Left kidney (tissue), 2 donors: ENCODE results near the gene MRPL16. TPM values are rescaled to one million over a fixed set of nuclear protein-coding genes. Genes with fewer than 3 reads are reported as not detected.
"Not testable (repeated sequence)": the region's sequence is repeated elsewhere in the genome, so short reads cannot be mapped to it uniquely, and the experiment has no call there.

Source experiments
- DNase-seq: peaks from one replicate; pipeline ENCODE4 v3.0.0-alpha.2; 2013
- polyA plus RNA-seq: library from polyadenylated mRNA; unstranded; fragments of 120-200 nt; gene quantifications from one replicate; pipeline ENCODE4 v1.2.1, GENCODE V29; 2013; ENCODE audit not compliant: insufficient read length

Gene MRPL16
- polyA plus RNA-seq, 1 donor = 60.4 TPM

DNA sequence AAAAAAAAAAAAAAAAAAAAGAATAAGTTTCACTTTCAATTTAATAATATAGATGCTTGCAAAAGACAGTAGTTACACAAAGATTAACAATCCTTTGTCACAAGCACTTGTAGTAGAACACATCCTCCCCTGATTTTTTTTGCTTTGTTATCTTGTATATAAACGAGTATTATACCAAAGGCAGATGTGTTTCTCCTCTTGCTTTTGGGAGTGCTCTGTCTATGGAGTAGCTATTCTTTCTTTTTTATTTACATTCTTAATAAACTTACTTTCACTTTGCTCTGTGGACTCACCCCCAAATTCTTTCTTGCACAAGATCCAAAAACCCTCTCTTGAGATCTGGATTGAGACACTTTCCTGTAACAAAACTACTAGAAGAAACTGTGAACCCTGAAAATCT, 3.4 kb upstream of the MRPL16 start:
- DNase-seq = no peak

DNA sequence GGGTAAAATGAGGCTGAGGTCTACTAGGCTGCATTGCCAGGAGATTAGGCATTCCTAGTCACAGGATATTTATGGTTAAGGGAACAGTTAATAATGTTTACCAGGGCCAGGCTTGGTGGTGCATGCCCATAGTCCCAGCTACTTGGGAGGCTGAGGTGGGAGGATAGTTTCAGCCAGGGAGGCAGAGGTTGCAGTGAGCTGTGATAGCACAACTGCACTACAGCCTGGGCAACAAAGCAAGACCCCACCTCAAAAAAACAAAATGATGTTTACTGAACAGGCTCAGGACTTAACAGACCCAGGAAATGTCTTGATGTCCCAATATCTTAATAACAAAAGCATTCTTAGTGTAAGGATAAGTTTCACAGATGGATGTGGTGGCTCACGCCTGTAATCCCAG, 2.8 kb upstream of the MRPL16 start:
- DNase-seq = no peak

DNA sequence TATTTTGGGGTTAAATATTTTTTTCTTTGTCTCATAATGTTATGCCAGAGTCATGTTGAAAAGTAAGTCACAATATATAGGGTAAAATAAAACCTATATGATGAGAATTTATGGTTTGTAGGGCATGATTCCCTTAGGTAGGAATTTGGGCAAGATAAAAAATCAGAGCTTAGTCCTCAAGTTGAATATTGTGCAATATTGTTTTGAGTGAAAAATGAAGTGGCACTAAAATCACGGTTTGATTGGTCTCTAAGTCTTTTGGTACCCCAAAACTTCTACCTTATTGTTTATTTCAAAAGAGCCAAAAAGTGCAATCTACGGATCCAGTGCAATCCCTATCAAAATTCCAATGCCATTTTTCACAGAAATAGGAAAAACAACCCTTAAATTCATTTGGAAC, 1.6 kb upstream of the MRPL16 start:
- DNase-seq = no peak

DNA sequence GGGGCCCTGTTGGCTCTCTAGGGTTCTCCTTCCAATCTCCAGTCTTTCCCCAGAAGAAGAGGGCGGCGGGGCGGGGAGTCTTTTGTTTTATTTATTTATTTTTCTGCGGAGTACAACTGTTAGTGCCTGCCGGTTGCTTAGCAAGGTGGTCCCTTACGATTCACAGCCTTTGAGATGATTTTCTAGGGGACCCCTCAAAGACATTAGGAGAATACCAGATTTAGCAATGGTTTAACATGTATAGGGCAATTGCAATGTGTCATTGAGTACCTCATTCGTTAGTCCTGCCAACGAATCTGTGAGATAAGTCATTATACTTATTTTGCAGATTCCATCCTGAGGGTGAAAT, 307 bp upstream of the MRPL16 start:
- DNase-seq = no peak

DNA sequence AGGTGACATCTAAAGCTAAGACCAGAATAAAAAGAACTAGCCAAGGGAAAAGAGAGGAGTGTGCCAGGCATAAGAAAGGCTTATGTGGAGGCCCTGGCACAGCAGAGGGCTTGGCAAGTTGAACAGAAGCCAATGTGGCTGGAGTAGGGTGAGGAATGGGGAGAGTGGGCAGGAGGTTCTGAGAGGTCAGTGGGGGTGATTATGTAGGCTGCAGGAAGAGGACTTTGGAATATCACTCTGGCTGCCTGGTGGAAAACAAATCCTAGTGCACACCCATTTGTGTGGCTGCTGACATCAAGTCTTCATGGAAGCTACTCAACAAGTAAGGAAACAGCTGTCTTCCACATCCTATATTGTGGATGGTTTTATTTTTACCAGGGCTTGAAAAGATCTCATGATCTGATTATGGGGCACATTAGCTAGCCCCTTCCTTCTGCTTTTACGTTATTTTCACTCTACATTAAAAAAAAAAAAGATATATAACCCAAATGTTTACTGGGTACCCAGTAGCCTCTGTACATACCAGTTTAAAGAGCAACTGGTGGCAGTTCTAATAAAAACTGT, 3.4 kb downstream of the MRPL16 start:
- no peak for DNase-seq

DNA sequence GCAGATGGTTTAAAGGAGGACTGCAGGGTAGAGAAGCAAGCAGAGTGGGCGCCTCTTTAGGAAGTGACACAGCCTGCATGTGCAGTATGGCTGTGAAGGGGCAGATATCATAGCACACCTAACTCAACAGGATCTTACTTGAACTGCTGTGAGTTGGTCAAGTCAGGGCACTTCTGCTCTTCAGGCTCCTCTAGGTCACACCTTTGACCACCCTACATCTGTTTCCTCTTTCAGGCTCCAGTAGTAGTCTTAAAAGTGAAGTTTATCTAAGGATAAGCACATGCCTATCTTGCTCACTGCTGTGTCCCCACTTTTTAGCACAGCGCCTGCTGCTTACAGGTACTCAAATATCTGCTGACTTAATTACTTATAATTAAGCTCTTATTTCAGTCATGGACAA, 6.5 kb downstream of the MRPL16 start:
- no peak for DNase-seq

DNA sequence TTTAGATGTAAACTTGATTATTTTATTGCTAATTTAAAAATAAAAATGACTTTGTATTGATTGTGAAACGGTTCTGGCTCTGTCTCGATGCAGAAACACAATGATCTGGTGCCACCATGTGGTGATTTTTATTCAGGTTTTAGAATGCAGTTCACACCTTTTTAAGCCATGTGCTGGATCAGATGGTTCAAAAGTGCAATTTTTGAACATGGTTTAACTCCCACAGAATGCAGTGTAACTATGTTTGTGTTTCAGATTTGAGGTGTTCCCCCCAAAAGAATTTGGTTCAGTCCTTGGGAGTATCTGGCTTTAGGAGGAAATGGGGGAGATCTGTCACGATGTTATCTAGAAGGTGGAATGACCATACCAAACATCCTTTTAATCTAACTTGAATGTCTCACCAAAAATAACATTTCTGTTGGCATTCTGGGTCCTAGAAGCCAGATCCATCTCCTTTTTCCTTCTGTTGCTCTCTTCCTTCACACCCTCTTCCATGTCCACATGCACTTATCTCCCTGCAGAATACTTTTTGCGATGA, 7.9 kb downstream of the MRPL16 start:
- peak; percentile 31 for DNase-seq

DNA sequence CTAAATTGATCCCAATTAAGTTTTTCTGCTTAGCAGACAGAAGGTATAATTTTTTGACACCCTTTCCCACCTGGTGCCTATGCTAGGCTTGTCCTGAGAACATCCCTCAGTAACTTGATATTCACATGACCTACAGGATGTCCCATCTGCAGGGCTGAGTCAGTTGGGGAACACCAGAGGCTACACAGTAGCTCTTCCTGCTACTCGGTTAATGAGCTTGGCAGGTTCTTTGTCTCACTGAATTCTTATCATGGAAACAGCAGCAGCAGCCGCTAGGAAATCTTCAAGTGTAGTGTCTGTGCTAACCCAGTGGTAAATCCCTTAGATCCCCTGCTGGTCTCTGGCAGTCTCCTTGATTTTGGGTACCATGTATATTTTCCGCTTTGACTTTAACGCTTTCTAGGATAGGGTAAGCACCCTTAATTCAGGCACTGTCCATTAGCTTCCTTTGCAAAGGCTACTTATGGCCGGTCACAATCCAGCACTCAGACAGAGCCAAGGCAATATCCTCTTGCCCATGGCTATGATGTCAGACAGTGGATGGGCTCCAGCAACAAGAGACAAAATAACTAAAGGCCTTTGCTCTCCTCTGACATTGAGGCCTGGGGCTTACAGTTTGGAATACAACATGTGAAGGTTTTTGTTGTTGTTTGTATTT, 8.5 kb downstream of the MRPL16 start:
- DNase-seq = no peak

DNA sequence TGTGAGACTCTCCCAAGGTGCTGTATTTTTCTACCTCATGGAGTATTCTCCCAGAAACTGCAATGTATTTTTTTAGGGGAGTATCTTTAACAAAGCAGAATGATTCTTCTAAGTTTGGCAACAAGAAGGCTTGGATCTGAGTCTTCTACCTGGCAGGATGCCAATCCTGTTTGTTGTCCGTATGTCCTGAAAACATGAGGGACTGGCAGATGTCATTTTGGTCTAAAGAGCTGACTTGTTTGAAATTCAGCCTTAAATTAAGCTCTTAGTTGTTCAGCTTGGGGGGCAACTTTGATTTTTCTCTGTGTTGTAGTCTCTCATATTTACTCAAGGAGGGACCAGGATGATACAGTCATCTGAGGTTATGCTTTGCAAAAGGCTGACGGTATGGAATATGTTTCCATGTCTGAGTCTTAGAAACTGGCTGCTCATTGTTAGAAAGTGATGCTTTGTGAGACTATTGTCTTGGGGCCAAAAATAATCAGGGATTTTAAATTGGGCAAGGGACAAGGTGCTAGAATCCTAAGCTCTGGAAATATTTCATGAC, 9.3 kb downstream of the MRPL16 start:
- DNase-seq = no peak

DNA sequence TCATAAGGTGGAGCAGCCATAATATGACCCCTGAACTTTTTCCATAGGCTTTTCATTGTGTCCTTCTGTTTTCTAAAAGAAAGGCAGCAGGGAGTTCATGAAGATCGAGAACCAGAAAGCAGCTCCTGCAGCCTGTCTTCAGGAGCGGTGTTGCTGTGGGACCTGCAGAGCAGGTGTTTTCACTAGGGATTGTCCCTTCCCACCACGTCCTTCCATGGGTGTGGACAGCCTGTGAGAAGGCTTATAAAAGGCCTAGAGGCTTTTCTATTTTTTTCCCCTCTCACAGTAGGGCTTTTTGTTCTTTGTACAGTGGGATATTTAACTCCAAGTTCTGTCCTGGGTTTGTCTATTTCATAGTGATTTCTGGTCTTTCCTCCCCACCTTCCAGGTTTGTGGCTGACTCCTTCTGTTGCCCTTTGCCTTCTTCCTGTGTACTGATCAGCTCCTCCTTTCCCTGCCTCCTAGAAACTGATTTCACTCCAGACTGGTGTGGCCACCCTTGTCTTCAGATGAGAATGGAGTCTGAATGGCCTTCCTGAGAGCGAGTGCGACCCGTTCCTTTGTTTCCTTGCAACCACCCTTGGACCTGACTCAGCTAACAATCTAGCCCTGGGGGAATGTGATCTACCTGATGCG, 10.1 kb downstream of the MRPL16 start:
- DNase-seq = no peak

DNA sequence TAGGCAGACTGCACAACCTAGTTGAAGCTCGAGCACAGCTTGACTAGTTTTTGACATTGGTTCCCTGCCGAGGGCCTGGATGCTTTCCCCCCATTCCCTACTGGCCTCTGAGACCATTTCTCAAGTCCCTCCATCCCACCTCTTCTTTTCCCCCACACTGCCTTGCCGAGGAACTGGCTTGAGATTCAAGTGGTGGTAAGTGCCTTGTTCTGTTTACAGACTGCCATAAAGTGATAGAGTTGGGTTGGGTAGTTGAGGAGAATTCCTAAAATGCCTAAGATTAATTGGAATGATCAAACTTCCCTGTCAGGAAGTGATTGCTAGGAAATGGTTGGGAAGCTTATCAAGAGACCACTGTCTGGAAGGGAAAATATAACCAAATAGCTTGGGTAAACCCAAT, 16.2 kb downstream of the MRPL16 start:
- DNase-seq = no peak

DNA sequence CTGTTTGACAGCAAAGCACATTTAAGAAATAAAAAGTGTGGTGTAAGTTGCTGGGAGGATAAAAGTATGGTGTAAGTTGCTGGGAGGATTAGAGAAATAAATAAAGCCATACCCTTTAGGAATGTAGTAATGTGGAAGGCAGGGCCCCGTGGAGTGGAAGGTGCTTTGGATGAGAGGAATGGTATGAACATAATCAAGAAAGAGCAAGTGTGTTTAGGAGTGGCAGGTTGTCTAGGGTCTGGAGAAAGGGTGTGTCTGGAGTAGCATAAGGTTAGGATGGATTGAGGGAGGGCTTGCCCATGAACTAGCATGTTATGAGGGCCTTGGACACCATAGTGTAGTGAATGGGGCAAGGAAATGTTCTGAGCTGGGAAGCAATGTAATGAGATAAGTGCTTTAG, 18.1 kb downstream of the MRPL16 start:
- DNase-seq = no peak

DNA sequence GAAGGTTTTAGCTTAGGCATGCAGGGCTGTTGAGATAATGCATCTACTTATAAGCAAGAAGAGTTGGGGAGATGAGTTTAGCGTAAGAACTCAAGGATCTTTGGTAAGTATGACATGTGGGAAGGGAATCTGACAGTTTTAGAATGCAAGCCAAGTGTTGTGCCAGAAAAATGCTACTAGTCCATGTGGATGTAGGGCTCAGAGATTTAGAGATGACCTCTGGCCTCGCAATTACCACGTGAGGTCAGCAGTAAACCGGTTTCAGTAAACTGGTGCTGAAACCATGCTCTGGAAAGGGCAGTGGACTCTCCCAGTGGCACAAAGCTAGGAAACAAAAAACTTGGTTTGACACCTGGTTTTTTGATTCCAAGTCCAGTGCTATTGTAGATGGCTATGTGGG, 18.9 kb downstream of the MRPL16 start:
- DNase-seq = no peak

DNA sequence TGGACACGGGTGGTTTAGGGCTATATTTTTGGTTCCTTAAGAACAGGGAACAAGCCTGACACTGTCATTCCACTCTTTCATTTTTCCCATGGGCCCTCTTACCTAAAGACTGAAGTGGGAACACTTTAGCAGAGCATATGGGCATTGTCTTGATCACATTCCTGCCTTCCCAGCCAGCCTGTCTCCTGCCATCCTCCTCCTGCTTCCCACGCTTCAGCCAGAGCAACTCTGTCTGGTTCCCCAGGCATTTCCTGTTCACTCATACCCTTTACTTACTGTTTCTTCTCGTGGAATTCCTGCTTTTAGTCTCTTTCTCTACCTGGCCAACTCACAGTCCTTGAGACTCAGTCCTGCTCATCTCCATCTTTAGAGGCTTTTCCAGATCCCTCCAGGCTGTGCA, 22.8 kb downstream of the MRPL16 start:
- DNase-seq = no peak

DNA sequence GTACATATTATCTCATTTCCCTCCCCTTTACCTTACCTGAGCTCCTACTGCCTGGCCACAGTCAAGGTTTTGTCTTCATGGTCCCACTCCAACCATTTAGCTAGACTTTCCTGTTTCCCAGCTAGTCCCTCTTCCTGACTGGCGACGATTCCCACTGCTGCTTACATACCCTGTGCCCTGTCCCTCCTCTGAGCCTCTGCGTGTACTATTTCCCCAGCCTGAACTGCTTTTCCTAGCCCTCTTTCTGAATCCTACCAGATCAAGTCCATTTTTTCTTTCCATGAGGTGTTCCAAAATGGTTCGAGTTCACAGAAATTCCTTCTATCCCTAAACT, 23.4 kb downstream of the MRPL16 start:
- DNase-seq = no peak

DNA sequence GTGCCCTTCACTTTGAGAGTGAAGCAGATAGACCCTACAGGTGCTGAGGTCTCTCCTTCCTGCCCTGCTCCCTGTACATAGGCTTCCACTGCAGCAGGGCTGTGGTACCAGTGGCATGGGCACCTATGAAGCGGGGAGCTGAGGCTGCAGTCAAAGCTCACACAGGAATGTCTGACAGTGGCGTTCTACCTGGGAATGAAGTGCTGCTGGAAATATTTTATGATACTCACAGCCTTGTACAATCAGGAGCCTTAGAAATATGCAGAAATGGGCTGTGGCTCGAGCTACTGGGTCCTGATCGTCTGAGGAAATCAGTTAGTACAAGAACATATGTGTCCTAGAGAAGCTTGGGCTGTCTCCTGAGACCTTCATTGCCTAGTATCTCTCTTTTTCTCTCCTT, 24.8 kb downstream of the MRPL16 start:
- no peak for DNase-seq

DNA sequence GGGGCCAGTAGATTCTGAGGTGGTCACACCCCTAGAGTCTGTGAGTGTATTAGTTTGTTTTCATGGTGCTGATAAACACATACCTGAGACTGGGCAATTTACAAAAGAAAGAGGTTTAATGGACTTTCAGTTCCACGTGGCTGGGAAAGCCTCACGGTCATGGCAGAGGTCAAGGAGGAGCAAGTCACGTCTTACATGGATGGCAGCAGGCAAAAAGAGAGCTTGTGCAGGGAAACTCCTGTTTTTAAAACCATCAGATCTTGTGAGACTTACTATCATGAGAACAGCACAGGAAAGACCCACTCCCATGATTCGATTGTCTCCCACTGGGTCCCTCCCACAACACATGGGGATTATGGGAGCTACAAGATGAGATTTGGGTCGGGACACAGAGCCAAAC, 26.1 kb downstream of the MRPL16 start:
- DNase-seq = not testable (repeated sequence)

DNA sequence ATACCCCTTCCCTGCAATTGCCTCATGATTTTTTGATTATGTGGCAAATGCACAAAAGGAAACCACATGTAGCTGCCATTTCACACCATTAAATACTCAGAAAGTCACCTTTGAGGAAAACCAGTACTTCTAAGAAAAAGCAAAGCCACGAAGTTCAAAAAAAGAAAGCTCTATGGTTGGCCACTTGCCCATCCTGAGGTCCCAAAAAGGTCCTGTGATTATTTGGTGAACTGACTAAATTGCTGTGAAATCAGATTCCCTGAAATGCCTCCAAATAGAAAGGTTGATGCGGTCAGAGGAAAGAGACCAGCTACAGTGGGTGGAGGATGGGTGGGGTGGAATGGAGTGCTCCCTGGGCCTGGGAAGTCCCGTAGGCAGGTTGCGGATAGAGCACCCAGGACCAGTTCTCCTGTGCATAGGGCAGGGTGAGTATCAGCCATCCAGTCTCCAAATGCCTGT, 26.9 kb downstream of the MRPL16 start:
- no peak for DNase-seq

DNA sequence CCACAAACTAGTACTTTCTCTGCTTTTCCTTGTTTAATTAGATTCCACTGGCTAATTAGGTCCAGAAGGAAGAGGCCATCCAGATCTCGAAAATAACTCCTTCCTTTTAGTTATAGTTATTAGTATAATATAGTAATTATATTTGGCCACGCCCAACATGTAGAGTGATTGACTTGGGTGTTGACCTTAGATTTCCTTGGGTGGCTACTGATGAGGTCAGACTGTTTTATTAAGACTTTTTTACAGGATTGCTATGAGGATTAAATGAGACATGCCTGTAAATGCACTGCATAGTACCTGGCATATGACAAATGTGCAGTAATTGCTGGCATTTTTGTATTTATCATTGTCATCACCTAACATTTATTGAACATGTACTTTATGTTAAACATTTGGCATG, 28.5 kb downstream of the MRPL16 start:
- no peak for DNase-seq

DNA sequence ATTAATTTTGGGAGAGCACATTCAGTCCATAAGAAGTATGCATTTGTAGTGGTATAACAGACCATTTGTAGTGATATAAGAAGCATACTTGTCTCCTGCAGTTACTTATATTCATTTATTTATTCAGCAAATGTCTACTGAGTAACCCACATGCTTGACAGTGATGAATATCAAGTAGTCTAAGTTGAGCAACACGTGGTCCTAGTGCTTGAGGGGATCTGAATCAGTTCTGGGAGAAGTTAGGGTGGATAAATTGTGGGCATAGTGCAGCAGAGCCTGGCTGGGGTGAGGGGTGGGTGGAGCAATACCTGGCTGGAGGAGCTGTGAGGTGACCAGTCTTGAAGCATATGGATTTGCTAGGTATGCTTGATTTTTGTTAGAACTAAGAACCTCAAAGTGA, 31.1 kb downstream of the MRPL16 start:
- DNase-seq = no peak

DNA sequence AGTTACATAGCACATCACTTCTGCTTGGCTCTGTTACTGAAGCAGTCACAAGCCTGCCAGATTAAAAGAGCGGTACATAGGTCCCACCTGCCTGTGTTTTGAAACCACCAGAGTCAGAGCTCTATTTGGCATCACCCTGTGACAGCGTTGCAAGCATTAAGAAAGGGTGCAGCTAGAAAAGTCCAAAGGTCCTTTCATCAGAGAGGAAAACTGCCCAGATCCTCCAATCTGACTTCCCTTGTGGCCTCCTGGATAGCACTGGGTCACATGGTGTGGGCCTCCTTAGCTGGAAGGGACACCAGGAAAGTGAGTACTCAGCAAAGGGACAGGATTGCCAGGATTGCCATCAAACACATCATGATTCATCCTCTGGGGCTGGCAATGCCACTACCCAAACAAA, 32.5 kb downstream of the MRPL16 start:
- DNase-seq = no peak

DNA sequence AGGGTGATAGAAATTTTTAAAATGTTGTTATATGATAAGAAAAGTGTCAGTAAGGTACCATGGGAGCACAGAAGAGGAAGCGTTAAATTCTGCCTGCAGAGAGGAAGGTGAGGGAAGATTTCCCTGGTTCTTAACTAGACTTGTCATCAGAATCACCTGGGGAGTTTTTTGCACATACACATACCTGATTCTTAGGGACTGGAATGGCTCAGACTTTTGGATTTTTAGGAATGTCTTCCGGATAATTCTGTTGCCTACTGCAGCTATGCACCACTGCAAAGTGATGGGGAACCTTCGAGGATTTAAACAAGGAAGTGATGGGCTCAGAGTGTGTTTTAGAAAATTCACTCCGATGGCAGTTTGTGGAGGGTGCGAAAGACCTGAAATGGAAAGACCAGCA, 33.5 kb downstream of the MRPL16 start:
- DNase-seq = no peak

DNA sequence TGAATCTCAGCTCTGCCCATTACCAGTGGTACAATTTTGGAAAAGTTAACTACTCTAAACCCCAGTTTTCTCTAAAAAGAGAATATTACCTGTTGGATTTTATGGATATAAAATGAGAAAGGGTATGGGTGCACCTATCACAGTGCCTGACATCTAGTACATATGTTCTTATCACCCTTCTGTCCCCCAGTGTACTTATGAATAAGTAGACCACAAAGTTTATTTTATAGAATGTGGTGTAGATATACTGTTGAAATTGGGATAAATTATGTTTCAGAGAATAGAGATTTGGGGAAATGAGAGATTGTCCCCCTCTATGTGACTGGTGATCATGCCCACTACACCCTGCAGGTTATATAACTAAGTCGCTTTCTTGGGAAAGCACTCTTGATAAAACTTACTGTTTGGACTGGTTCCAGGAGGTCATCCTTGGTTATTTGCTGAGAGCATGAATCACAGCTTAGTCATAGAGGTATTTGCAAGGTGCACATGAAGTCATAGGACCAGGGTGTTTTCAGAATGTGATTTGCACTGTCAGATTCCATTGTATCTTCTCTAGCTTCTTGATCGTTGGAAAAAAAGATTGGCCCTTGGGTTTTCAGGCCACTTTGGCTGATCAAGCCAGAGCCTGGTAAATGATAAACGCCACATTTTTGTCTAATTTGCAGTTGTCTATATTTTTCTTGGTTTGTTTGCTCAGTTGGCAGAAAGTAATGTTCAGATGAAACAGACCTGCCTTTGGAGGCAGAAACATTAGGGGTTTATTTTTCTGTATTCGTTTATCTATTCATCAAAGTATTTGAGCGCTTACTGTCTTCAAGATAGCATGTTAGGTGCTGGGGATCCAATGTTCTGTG, 34.1 kb downstream of the MRPL16 start:
- DNase-seq = no peak
